GM13977 (cell line): ENCODE data around the gene IL15RA.
"Not testable (repeated sequence)": the region's sequence is repeated elsewhere in the genome, so short reads cannot be mapped to it uniquely, and the experiment has no call there.

Experiments used
- DNase-seq: peaks from one replicate; pipeline ENCODE4 v3.0.0; 2012; ENCODE audit warnings: low spot score
- in situ Hi-C: fragments of 300-500 bp; cut with MboI; formaldehyde crosslinking; loops from one replicate; pipeline ENCODE4 v1.12.0; 2022; ENCODE audit warnings: low sequenced_read_pairs, low pct_unique_long_range_greater_than_20kb, mixed read lengths, inconsistent platforms; ENCODE audit not compliant: unreplicated experiment
- TF ChIP-seq, protein P1 (sequence below): IDR thresholded peaks from 2 replicates; pipeline ENCODE4 v1.5.1; 2012; ENCODE audit warnings: mild to moderate bottlenecking, control low read depth; ENCODE audit not compliant: insufficient read depth; ENCODE audit errors: extremely low read depth, missing control alignments

IL15RA gene

DNA sequence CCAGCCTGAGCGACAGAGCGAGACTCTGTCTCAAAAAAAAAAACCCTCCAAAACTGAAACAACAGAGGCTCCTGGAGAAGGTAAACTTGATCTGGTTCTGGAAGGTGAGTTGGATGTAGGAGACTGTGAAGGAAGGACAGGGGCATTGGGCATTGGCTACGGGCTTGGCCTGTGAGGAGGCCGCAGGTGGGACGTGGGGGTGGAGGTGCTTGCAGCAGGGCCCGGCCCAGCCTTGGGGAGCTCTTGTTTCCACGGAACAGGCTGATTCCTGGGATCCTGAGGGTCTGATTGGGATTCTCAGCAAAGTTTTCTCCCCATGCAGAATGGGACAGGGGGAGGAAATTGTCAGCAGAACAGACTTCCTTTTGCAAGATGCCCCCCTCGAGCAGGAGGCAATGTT, 30.6 kb downstream of the IL15RA start:
- DNase-seq: no peak
- TF ChIP-seq, protein P1, sequence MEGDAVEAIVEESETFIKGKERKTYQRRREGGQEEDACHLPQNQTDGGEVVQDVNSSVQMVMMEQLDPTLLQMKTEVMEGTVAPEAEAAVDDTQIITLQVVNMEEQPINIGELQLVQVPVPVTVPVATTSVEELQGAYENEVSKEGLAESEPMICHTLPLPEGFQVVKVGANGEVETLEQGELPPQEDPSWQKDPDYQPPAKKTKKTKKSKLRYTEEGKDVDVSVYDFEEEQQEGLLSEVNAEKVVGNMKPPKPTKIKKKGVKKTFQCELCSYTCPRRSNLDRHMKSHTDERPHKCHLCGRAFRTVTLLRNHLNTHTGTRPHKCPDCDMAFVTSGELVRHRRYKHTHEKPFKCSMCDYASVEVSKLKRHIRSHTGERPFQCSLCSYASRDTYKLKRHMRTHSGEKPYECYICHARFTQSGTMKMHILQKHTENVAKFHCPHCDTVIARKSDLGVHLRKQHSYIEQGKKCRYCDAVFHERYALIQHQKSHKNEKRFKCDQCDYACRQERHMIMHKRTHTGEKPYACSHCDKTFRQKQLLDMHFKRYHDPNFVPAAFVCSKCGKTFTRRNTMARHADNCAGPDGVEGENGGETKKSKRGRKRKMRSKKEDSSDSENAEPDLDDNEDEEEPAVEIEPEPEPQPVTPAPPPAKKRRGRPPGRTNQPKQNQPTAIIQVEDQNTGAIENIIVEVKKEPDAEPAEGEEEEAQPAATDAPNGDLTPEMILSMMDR: no peak
- in situ Hi-C loops: no loop called here

DNA sequence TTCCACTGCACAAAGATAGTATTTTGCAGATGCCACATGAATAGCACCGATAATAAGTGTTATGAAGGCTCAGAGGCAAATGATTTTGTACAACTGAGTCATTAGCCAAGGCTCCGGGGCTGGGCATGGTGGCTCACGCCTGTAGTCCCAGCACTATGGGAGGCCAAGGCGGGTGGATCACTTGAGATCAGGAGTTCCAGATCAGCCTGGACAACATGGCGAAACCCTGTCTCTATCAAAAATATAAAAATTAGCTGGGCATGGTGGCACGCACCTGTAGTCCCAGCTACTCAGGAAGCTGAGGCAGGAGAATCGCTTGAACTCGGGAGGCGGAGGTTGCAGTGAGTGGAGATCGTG, 30.9 kb downstream of the IL15RA start:
- DNase-seq, in situ Hi-C loops: not testable (repeated sequence)

DNA sequence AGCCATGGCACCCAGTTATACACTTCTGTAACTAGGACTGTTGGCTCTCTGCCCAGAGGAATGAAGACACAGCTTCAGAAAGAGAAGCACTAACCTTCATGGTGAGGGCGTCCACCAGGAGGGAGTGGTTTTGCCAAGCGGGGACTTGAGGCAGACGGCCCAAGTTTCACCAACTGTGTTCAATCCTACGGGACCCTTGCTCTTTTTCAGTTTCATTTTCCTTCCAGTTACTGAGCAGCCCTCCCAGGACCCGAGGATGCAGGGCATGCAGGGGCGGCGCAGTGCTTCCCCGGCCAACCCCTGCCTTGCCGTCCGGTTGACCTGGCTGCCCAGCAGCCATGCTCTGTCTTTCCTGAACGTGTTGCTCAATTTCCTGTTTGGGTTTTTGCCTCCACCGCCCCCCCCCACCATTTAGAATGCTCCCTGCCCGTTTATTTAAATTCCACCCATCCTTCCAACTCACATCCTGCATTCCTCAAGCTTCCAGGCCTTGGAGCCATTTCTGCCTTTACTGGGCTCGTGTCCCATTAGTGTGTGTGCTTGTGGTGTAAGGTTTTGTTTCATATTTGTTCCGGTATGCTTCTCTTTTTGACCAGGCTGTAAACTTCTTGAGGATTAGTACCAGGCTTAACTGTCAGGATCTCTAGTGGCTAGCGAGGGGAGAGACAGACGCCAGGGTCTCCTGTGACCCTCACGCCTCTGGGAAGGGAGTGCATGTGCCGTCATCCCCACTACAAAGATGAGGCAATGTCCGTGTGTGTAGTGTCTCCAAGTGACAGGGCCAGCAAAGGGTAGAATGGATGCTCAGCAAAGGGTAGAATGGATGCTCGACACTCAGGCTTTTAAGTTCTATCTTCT, 31.6 kb downstream of the IL15RA start:
- TF ChIP-seq, protein P1: no peak
- no peak for DNase-seq
- in situ Hi-C loops: no loop called here

DNA sequence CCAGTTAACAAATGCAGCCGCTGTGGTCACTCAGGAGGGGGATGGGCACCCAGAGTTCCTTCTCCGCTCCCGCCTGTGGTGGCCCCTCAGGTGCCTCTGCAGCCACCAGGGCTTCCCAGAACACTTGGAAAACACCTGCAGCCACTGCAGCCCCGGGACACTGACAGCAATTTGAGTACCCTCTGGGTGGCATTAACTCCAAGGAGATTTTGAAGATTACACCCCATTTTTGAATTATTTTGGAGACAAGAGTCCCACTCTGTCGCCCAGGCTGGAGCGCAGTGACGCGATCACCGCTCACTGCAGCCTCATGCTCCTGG, 32.2 kb downstream of the IL15RA start:
- no peak for DNase-seq
- in situ Hi-C loops: no loop called here
- TF ChIP-seq, protein P1: no peak

DNA sequence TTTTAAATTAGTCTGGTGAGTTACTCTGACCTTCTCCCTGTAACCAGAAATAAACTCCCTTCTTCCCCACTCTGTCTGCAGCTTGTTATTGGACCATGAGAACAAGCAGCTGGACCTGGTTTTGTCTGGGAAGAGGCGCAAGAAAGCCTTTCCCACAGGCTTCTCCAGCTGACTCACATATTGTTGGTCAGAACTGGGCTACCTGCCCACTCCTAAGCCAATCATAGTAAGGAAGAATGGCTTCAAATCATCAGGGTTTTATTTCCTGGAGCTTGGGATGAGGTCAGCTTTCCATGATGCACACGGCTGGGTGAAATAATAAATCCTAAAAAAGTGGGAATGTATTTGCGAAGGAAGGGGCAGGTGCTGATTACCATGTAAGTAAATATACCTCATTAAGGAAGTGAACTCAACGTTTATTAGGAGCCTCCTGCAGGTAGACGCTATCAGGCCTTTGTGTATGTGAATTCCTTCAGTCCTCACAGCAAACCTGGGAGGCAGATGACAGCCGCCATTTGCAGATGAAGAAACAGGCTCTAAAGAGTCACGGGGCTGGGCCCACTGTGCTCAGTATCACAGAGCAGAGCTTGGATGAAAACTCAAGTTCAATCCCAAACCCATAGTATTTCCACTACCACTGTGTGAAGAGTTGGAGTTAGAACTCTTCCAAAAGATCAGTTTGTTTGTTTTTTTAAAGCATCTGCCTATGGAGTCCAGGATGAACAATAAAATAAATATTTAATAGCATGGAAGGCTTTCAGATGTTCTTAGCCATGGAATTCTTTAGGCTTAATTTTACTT, 32.8 kb downstream of the IL15RA start:
- no peak for DNase-seq
- in situ Hi-C loops: no loop called here
- TF ChIP-seq, protein P1: no peak

DNA sequence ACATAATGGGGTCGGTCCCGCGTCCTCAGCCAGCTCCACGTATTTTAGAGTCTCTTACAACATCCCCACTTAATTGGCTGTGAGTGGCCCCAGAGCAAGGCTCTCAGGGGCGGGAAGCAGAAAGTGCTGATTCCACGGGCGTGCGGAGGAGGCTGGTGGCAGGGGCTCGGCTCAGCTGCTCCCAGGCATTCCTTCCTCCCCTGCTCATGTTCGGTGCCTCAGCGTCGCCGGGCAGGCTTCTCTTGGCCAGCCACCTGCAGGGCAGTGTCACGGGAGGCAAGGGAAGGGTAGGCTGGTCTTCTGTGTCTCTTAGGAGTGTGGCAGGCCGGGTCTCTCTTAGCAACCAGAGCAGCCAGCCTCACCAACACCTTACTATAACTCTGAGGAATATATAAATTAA, 33.8 kb downstream of the IL15RA start:
- no peak for DNase-seq
- in situ Hi-C loops: no loop called here
- TF ChIP-seq, protein P1: no peak

DNA sequence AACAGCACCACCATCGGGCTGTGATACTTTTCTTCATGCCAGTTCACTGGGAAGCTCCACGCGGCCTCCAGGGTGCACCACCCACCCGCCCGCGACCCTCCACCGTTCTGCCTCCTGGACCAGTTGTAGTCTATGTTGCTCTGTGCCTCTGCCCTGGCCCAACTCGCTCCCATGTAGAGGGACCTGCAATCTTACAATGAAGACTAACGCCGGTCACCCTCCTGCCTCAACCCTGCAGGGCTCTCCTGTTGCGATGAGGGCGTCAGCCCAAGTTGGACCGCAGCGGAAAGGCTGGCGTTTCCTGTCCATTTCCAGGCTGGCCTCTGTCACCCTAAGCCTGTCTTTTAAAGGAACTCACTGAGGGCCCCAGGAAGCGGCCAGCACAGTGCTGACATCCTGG, 34.9 kb downstream of the IL15RA start:
- TF ChIP-seq, protein P1: no peak
- in situ Hi-C loops: no loop called here
- no peak for DNase-seq
